GM21526 (cell line): ENCODE results near the gene HUWE1.
A peak's percentile ranks its signal among the peaks of the same experiment; 100 is the strongest.
"Not testable (repeated sequence)": the region's sequence is repeated elsewhere in the genome, so short reads cannot be mapped to it uniquely, and the experiment has no call there.

ENCODE experiments used
- ATAC-seq: cut with Tn5 transposase; IDR thresholded peaks from one replicate; pipeline ENCODE4 v1.9.1; 2021; ENCODE audit warnings: moderate library complexity; ENCODE audit not compliant: unreplicated experiment, low FRiP score

Gene HUWE1, protein sequence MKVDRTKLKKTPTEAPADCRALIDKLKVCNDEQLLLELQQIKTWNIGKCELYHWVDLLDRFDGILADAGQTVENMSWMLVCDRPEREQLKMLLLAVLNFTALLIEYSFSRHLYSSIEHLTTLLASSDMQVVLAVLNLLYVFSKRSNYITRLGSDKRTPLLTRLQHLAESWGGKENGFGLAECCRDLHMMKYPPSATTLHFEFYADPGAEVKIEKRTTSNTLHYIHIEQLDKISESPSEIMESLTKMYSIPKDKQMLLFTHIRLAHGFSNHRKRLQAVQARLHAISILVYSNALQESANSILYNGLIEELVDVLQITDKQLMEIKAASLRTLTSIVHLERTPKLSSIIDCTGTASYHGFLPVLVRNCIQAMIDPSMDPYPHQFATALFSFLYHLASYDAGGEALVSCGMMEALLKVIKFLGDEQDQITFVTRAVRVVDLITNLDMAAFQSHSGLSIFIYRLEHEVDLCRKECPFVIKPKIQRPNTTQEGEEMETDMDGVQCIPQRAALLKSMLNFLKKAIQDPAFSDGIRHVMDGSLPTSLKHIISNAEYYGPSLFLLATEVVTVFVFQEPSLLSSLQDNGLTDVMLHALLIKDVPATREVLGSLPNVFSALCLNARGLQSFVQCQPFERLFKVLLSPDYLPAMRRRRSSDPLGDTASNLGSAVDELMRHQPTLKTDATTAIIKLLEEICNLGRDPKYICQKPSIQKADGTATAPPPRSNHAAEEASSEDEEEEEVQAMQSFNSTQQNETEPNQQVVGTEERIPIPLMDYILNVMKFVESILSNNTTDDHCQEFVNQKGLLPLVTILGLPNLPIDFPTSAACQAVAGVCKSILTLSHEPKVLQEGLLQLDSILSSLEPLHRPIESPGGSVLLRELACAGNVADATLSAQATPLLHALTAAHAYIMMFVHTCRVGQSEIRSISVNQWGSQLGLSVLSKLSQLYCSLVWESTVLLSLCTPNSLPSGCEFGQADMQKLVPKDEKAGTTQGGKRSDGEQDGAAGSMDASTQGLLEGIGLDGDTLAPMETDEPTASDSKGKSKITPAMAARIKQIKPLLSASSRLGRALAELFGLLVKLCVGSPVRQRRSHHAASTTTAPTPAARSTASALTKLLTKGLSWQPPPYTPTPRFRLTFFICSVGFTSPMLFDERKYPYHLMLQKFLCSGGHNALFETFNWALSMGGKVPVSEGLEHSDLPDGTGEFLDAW (N-terminal part only)

DNA sequence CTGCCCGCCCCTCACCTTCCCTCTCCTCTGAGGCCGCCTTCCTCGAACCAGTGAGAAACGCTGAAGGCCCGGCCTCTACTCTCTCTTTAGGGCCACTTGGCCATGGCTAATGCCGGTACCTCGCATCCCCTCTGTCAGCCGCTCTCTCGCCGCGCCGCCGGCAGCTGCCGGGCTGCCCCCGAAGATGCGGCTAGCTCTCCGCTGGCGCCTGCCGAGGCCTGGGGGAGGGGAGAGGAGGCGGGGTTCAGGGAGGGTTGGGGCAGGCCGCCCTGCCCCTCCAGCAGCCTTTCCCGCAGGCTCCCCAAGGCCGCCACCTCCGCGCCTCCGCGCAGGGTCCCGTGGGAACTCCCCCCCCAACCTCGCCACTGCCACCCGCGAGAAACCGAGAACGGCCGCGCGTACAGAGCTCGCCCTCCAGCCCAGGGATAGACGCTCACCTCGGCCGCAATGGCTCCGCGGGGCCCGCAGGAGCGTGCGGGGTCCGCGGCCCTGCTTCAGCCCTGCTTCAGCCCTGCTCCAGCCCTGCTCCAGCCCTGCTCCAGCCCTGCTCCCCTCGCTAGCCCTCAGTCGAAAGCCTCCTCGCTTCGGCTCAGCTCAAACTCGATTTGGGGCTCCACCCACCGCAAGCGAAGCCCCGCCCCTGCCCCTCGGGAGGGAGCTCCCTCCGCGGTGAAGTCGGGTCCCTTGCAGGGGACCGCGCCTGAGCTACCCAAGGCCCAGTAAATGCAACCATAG is at the start of gene HUWE1:
Gene HUWE1 (minus strand): TSS at position 569 of the 735 bp plus-strand sequence. CDS start 32,612 bp downstream, outside the sequence.
- ATAC-seq = peak; percentile 40

DNA sequence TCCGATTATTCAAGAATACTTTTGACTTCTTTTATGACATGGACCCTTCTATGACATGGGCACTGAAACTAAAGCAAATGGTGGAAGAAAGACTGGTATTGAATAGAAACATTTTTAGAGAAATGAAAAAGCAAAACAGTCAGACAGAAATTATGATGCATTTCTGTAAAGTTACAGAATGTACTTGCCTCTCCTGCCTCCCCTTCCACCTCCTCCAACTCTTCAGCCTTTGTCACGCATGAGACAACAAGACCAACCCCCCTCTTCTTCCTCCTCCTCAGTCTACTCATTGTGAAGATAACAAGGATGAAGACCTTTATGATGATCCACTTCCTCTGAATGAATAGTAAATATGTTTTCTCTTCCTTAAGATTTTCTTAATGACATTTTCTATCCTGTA is 46.3 kb upstream of the HUWE1 start:
- ATAC-seq = no peak

DNA sequence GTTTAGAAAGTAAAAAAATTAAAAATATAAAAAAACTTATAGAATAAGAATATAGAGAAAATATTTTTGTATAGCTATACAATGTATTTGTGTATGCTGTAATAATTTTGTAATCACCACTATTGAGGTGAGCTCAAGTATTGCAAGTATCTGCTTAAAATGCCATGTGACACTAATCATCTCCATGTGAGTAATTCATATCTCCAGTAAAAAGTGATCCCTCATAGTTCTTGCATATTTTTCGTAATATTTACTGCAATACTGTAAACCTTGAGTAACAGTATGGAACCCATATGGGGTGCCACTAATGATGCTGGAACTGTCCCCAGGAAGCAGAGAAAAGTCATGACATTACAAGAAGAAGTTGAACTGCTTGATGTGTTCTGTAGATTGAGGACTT is 43.2 kb upstream of the HUWE1 start:
- no peak for ATAC-seq

DNA sequence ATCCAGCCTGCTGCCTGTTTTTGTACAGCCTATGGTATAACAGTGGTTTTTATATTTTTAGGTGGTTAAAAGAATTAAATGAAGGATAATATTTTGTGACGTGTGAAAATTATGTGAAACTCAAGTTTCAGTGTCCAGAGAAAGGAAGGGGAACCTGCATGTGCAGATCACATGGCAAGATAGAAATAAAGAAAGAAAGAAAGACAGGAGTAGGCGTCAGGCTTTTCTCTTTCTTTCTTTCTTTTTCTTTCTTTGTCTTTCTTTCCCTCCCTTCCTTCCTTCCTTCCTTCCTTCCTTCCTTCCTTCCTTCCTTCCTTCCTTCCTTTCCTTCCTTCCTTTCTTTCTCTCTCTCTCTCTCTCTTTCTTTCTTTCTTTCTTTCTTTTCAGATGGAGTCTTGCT is 42.0 kb upstream of the HUWE1 start:
- no peak for ATAC-seq

DNA sequence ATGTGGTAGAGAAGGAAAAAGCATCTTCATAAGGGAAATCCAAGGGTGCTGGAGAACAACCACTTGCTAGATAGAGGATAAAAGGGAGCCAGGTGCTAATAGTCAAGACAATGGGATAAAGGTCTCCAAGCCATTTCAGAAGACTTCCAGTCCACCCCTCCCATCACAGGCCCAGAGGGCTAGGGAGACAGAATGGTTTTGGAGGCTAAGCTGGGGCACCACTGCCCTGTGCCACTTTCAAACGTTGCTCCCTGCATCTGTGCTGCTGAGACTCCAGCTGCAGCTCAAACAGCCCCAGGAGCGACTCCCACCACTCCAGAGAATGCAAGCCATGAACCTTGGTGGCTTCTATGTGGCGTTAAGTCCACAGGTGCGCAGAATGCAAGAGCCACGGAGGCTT is 38.4 kb upstream of the HUWE1 start:
- no peak for ATAC-seq

DNA sequence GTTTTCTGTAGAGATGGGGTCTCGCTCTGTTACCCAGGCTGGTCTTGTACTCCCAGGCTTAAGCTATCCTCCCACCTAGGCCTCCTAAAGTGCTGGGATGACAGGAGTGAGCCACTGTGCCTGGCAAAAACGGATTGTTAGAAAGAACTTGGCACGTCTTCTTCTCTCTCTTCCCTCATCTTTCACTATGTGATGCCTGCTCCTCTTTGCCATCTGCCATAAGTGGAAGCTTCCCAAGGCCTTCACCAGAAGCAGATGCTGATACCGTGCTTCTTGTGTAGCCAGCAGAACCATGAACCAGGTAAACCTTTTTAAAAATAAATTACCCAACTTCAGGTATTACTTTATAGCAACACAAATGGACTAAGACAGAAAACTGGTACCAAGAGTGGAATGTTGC is 36.9 kb upstream of the HUWE1 start:
- ATAC-seq = no peak

DNA sequence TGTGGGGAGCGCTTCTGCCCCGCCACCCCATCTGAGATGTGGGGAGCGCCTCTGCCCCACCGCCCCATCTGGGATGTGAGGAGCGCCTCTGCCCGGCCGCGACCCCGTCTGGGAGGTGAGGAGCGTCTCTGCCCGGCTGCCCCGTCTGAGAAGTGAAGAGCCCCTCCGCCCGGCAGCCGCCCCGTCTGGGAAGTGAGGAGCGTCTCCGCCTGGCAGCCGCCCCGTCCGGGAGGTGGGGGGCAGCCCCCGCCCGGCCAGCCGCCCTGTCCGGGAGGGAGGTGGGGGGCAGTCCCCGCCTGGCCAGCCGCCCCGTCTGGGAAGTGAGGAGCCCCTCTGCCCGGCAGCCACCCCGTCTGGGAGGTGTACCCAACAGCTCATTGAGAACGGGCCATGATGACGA is 35.1 kb upstream of the HUWE1 start:
- not testable (repeated sequence) for ATAC-seq

DNA sequence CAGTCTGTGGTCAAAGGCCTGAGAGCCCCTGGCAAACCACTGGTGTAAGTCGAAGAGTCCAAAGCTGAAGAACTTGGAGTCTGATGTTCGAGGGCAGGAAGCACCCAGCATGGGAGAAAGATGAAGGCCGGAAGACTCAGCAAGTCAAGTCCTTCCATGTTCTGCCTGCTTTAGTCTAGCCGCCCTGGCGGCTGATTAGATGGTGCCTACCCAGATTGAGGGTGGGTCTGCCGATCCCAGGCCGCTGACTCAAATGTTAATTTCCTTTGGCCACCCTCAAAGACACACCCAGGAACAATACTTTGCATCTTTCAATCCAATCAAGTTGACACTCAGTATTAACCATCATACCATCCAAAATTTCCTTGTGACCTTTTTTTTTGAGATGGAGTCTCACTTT is 33.1 kb upstream of the HUWE1 start:
- not testable (repeated sequence) for ATAC-seq

DNA sequence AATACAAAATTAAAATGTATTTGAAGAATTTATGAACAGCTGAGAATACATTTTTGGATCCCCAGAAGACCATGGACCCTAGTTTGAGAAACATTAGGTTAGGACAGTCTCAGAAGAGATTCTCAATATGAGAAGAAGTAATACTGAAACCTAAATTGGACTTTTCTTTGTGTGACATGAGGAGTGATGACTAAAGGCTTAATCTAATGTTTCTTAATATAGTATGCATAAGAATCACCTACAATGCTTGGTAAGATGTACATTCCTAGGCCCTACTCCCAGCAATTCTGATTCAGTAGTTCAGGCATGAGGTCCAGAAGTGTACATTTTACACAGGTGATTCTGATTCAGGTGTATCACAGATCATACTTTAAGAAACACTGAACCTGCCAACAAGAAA is 31.6 kb upstream of the HUWE1 start:
- ATAC-seq = no peak

DNA sequence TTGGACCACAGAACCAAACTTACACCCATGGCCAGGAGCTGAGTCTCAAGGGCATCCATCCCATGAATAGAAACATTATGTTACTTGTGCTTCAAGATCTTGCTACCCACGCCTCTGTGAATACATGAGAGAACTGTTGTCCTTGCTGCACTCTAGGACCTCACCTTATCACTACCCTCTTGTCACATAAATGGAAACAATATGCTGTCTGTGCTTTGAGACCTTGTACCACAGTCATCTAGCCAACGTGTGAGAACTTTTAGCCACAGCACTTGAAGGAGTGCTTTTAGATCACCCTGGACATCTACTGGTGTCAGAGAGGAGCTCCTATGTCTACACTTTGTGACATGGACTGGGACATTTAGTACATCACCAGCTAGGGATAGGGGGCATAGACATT is 30.7 kb upstream of the HUWE1 start:
- ATAC-seq = no peak

DNA sequence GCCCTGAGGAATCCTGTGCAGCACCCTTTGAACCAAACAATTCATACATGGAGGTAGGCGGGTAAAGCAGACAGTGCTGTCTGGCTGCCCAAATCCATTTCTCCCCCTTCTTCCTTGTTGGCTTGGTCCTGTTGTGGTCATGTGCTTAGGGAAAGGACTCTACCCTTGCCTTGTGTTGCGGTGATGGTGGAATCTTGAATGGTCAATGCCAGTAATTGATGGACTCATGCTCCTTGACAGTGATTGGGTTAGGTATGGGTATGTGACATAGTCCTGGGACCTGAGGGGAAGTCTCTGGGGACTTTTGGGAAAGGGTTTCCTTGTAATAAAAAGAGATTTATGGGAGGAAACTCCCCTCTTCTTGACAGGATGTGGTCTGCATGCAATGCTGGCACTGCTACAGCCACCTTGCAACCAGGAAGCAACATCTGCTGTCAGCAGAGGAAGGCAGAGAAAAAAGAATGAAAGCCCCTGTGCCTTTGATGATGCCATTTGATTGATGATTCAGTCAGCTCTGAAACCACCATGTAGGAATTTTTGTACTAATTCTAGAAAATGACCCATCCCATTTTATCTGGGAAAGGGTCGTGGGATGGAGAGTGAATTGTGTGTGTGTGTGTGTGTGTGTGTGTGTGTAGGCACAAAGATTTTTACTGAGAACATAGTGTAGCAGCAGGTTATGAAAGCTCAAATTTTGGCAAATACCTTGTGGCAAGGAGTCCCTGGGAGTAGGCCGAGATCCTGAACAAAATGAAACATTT is 30.0 kb upstream of the HUWE1 start:
- no peak for ATAC-seq

DNA sequence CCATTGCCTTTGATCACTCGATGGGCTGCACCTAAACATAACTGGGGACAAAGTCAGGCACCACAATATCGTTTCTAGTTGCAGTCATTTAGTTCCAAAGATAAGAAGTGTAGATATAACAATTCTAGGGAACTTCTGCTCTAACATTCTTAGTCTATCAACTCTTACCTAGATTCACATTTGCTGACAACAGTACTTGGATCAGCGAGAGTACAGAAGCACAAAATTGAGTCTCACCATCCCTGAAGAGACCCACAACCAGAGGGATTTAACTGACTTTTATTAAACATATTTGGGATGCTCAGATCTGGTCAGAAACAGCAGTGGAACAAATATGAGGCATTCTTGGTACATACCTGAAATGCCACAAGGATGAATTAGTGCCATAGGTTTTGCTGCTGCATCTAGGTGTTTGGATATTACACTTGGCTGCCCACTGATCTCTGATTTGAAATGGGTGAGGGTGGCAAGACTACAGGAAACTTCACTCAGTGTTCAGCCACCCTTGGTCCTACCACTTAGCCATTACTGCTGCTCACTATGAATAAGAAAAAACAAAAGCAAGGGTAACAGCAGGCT is 28.9 kb upstream of the HUWE1 start:
- no peak for ATAC-seq

DNA sequence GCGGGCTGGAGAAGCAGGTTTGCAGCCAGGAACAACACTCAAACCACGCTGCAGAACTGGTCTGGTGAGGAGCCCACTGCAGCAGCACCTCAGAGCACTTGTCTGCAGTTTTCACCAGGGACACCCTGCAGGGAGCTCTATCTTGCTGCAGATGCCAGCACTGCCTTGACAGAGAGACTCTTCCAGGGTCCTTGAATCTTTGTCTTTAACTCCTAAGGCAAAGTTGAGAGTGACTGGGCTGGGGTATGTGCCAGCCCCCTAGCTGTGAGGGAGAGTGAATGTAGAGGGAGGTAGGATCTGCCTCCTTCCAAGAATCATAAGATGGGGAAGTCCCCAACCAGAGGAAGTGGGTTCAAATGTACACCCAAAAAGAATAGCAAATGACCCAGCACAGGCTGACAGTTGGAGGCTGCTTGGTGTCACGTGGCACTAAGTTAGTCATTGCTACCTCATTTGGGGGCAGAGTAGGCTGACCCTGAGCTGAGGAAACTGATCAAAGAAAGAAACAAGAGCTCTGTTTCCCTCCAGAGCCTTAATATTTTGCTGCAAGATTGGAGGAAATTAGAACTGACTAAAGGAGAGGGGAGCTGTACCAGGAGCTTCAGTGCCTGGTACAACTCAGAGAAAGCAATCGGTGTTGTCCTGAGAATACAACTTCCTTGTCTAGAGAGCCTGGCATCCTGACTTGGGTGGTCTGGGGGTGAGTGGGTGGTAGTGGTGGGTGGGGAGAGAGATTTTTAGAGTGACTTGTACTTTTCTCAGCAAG is 28.2 kb upstream of the HUWE1 start:
- peak; percentile 53 for ATAC-seq

DNA sequence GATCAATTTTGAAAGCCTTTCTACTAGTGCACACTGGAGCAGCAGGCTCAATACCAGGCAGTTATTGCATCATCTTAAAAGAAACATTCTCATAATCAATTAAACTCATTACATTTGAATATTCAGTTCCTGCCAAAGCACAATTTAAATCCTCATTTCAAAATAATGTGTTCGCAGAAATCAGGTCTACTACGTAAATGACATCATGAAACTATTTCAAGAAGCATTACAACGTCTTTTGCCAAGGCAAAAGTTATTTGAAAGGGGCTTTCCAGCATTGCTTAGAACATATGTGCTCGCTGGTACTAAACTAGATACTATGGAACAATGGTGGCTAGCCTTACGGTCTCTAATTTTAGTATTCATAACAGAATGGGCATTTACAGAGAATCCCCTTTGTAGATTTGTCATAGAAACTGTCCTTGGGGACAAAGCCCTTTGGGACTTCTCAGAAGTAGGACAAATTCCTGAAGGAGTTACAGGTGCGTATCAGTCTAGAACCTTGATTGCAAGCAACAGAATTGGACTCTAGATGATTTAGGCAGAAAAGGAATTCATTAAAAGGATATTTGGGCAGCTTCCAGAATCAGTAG is 27.6 kb upstream of the HUWE1 start:
- ATAC-seq = no peak

DNA sequence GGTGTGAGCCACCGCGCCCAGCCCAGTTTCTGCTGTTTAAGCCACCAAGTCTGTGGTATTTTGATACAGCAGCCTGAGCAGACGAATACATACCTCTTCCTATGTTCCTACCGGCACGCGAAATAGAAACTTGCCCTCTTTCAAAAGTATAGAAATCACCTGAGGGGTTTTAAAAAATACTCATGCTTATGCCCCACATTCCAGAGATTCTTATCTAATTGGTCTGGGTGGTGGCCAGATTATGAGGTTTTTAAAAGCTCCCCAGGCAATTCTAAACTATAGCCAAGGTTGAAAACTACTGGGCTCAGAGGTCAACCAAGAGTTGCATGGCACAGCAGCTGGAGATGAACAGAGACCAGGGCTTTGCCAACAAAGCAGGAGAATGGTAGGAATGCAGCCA is 24.9 kb upstream of the HUWE1 start:
- no peak for ATAC-seq

DNA sequence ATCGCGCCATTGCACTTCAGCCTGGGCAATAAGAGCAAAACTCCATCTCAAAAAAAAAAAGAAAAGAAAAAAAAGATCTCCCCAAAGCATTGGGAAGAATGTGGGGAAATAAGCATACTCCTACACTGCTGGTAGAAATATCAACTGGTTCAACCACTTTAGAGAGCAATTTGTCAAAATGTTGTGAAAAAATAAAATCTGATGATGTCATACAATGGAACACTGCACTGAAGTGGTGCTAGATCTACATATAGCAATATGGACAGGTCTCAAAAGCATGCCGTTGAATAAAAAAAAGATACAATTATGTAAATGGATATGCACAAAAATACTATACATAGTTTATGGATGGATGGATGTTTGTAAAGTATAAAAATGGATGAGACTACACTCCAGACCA is 18.3 kb upstream of the HUWE1 start:
- ATAC-seq = no peak

DNA sequence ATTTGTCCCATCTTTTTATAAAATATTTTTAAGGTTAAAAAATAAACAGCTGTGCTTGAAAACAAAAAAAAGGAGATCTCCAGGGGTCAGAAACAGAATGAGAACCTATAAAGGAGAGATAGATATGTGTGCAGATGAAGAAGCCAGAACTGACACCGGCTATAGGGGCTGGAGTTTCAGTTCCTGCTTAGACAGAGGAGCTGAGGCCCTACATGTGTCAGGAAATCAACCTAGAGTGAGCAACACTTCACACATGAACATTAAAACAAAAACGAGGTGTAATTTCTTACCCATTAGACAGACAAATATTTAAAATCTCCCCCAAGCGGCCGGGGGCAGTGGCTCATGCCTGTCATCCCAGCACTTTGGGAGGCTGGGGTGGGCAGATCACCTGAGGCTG is 17.8 kb upstream of the HUWE1 start:
- peak; percentile 81 for ATAC-seq

DNA sequence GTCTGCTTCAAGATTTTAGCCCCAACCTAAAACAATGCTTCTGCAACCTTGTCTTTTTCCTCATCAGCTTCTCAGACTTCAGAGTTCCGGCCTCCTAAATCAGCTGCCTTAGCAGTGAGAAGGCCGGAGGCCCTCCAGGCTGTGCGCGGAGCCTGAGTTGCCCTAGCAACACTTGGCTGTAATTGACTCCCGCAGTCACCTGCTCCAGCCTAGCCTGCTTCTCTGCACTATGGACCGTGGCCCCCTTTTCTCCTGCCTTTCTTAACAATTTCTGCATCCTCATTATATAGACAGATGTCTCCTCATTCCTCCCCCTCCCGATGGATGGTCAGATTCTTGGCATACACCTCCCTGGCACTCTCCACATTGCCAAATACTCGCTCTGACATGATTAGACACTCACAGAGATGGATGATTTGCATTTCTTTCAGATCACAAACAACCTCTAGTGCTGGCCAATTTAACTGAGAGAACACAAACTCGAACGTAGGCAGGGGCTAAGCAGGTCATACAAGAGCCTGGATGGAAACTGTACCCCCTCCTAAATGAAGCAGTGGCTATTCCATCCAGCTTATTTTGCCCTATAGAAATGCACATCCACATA is 9.5 kb upstream of the HUWE1 start:
- ATAC-seq = no peak
